HS-5 (cell line): ENCODE data around the gene SLC9A9.
"Not testable (repeated sequence)": the region's sequence is repeated elsewhere in the genome, so short reads cannot be mapped to it uniquely, and the experiment has no call there.

Source experiments
- DNase-seq: peaks from one replicate; pipeline ENCODE4 v3.0.0-alpha.2; 2012; ENCODE audit warnings: low read depth

The SLC9A9 gene

DNA sequence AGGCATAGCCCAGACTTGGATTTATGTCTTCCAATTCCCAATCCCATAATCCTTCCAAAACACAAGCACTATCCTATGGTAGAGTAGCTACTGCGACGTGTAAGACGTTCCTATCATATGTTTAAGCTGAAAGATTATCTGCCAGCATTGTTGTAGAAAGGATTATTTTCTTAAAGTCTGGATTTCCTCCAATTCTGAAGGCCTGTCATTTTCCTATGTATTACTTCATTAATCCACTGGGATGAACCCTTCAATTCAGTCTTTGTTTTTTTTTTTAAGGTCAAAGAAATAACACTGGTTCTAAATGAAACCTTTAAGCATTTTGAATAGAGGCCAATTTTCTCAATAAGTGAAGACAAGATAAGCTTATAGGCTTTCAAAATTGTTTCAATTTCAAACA, 289.0 kb downstream of the SLC9A9 start:
- no peak for DNase-seq

- DNase-seq, result no peak
Observed at GRCh38 chr3:143552851-143553250, 295.4 kb downstream of the SLC9A9 start.

DNA sequence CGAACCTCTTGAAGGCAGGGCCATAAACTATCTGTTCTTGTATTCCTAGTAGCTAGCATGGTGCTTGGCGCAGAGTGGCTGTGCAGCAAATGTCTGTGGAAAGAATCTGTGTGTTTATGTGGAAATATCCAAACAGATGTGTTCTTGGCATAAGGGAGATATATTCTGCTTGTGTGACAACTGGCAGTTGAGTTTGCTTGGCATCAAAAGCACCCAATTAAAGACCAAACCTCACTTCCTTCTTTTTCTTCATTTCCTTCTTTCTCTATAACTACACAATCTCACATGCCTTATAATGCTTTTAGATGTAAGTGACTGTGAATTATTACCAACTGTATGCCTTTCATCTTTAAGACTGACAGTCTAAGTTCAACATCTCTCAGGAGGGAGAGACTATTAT, 296.5 kb downstream of the SLC9A9 start:
- DNase-seq, result no peak

GRCh38 chr3:143548861-143549497, 299.3 kb downstream of the SLC9A9 start:
- no peak for DNase-seq

DNA sequence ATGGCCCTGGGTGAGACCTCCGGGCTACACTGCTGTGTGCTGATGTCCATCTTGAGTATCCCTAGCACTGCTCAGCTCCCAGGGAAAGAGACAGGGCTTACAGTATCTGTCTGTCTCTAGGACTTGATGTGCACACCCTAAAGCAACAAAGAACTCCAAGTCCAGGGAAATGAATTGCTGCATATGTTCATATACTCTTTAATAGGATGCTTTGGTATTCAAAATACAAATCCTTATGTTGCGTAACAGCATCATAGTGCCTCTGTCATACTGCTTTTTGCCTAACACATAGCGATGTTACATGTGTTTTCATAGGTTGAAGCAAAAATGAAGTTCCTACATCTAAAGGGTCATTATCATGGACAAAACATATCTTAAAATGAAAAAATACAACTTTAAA, 299.9 kb downstream of the SLC9A9 start:
- DNase-seq, result no peak

- DNase-seq, result peak; percentile 47
Observed at GRCh38 chr3:143538577-143538981, 309.7 kb downstream of the SLC9A9 start.

DNA sequence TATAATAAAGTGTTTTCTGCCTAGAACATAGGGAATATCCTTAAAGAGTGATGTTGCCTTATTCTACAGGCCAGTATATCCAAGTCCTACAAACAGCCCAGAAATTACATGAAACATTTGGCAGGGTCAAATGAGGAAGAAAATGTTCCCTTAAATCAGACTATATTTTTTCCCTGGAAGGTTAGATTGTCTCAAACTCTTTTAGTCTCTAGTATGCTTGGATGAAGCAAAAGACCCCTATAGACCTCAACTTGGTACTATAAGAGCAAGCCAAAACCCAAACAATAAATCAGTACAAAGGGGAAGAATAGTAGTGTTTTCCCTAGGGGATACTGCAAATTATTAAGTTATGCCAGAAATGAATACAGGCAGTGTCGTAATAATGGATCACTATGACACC, 310.2 kb downstream of the SLC9A9 start:
- no peak for DNase-seq

- DNase-seq, result no peak
Observed at GRCh38 chr3:143536817-143537535, 311.3 kb downstream of the SLC9A9 start.

GRCh38 chr3:143535994-143536784, 312.1 kb downstream of the SLC9A9 start:
- DNase-seq, result no peak

- no peak for DNase-seq
Observed at GRCh38 chr3:143533391-143533790, 314.9 kb downstream of the SLC9A9 start.

DNA sequence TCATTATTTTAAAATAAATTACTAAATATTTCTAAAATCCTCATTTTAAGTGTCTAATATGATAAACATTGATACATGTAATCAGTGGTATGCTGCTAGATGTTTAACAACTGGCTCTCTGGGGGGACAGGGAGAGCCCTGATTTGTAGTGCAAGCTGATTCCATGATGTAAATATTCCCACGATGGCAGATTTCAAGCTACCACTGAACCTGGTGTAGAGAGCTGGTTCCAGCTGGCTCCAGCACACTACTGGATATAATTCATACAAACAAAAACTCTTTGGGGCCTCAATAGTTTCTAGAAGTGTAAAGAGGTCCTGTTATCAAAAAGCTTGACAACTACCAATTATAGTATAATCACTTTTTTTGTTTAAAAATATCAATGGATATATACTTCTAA, 316.2 kb downstream of the SLC9A9 start:
- no peak for DNase-seq

DNA sequence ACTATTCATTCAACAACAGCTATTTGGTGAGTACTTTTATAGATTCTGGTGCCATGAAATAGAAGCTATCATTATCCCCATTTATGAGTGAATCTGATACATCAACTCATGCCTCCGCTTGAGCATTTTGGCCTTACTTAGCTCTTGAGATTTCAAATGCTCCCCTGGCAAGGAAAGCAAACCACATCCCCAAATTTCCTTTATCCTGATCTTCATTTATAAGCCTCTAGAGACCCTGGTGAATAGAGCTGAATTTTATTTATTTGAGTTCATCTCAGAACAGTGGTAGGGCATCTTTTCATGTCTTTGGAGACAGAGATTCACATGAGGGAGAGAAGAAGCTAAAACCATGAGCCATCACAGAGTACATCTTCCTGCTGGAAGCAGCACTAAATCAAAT, 317.2 kb downstream of the SLC9A9 start:
- no peak for DNase-seq

DNA sequence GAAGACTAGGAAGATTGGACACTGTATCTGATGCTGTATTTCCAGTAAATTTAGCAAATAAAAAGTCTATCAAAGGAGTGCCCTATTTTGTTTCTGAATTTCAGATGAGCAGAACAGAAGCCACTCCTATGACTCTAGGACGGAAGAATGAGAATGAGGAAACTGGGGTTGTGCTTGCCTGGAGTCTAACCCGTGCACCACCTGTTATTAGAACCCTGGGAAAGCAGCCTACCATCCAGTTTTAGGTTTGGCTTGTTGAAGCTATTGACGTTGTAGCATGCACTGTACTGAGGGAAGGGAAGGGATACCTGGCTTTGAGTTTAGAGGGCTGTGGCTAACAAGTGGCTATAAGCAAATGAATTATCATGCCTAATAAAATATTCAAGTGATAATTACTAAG, 318.5 kb downstream of the SLC9A9 start:
- no peak for DNase-seq

DNA sequence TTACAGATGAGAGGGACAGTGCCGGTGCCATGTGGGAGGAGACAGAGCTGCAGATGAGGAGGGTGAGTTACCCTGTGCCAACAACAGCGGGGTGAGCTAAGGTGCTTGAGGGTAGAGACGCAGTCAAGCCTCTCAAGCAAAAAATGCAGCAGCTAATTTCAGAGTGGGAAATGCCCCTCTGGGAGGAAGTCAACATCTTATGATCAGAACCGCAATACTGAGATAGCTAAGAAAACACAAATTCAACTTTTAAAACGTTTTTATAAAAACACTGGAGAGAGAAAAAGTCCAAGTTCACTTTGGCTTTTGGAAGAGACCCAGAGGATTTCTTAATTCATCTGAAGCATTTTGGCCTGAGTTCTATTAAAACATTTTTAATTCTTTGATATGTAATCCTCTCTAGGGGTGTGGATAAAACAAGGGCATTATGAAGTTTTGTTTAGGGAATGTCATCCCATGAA, 319.2 kb downstream of the SLC9A9 start:
- DNase-seq, result no peak

DNA sequence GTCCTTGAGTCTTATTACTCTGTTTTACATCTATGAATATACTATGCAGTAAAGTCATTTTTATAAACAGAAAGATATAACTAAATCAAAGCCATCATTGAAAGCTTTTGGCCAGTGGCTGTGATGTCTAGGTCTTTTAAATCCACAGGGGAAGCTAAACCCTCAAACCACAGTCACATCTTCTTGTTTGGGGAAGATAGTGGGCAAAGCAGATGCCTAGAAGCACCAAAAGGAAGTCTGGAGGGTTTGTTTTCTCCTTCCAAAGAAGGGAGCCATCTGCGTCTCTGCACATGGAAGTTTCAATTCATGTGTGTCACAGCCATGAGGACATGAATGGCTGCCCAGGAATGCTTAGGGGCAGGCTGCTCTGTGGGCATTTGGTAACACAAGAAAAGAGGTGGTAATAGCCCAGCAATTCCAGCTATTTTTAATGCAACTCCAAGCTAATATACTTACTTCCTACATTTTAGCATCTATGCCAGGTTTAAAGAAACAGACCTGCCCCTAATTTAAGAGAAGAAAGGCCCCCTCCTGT, 322.2 kb downstream of the SLC9A9 start:
- no peak for DNase-seq

- DNase-seq, result peak; percentile 56
Observed at GRCh38 chr3:143525408-143525807, 322.9 kb downstream of the SLC9A9 start.

DNA sequence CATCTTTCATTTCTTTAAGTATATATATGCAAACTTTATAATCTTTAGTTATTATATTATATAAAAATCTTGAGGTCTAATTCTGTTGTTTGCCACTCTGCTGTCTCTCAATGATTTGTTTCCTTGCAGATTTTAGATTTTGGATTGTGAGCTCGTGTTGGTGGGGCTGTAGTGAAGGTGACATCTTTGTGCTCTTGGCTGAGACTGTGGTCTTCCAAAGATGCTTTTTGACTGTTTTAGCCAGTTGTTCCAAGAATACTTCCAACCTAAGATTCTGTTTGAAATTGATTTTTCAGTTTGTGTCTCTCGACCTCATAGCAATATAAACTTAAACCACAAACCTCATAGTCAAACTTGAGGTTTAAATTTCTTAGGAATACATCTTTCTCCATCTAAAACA, 326.5 kb downstream of the SLC9A9 start:
- no peak for DNase-seq

- DNase-seq, result not testable (repeated sequence)
Observed at GRCh38 chr3:143517131-143517530, 331.1 kb downstream of the SLC9A9 start.

DNA sequence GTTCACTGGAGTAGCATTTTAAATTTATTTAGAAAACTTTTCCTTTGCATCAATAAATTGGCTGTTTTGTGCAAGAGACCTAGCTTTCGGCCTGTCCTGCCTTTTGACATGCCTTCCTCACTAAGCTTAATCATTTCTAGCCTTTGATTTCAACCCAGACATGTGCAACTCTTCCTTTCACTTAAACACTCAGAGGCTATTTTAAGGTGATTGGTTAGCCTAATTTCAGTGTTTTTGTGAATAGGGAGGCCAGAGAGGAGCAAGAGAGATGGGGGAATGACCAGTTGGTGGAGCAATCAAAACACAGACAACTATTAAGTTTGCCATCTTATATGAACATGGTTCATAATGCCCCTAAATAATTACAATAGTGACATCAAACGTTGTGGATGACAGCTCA, 333.4 kb downstream of the SLC9A9 start:
- DNase-seq, result no peak

- DNase-seq, result no peak
Observed at GRCh38 chr3:143514109-143514508, 334.2 kb downstream of the SLC9A9 start.

DNA sequence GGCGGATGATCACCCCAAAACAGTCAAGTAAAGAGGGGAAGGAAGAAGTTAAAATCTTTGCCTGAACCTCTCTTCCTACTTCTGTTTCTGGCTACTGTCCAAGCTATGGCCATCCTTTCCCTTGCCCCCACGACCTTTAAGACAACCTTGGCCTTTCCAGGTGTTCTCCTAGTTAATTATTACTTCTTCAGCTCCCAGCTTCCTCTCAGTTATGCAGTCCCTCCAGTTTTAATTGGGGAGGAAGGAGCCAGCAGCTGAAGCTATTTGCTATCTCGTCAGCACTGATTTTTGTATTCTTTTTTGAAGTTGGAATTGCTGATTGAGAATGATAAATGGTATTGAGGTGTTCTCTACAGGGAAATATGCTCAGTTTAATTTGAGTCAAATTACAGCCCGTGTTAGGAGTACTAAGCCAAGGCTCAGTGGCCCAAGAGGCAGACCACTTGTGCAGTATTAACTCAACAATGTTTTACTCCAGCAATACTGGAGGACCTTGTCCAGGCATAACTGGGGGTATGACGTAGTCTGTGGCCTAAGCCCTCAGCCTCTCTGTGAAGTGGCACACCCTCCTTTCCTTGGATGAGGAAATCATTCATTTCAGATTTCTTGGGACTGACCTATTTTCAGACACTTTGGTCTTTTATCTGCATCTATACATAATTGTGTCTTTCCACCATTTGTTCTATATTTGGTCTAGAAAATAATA, 336.9 kb downstream of the SLC9A9 start:
- DNase-seq, result no peak

- no peak for DNase-seq
Observed at GRCh38 chr3:143510601-143511000, 337.7 kb downstream of the SLC9A9 start.
